Central memory CD4-positive, alpha-beta T cell (primary cell): ENCODE data around the gene OXNAD1.

Experiments used
- DNase-seq: peaks from one replicate; pipeline ENCODE4 v3.0.0; 2022

Gene OXNAD1

GRCh38 chr3:16331319-16331883 is 66.4 kb downstream of the OXNAD1 start:
- no peak for DNase-seq

- DNase-seq, result no peak
These were observed 68.0 kb downstream of the OXNAD1 start for GRCh38 chr3:16332904-16333426.

- no peak for DNase-seq
These were observed 69.9 kb downstream of the OXNAD1 start for GRCh38 chr3:16334909-16335308.

GRCh38 chr3:16335333-16335732 is 70.3 kb downstream of the OXNAD1 start:
- no peak for DNase-seq

GRCh38 chr3:16335772-16336645 is 71.0 kb downstream of the OXNAD1 start:
- no peak for DNase-seq

- DNase-seq, result no peak
These were observed 71.8 kb downstream of the OXNAD1 start for GRCh38 chr3:16336825-16337224.

GRCh38 chr3:16337856-16338540 is 73.0 kb downstream of the OXNAD1 start:
- peak; percentile 55 for DNase-seq

GRCh38 chr3:16338999-16339398 is 74.0 kb downstream of the OXNAD1 start:
- no peak for DNase-seq

- no peak for DNase-seq
These were observed 78.1 kb downstream of the OXNAD1 start for GRCh38 chr3:16343101-16343500.

- no peak for DNase-seq
These were observed 81.5 kb downstream of the OXNAD1 start for GRCh38 chr3:16346413-16347081.

GRCh38 chr3:16347548-16347947 is 82.5 kb downstream of the OXNAD1 start:
- no peak for DNase-seq

GRCh38 chr3:16349986-16350596 is 85.1 kb downstream of the OXNAD1 start:
- no peak for DNase-seq

GRCh38 chr3:16350597-16351318 is 85.7 kb downstream of the OXNAD1 start:
- no peak for DNase-seq

- DNase-seq, result no peak
These were observed 87.4 kb downstream of the OXNAD1 start for GRCh38 chr3:16352428-16352827.

- no peak for DNase-seq
These were observed 89.3 kb downstream of the OXNAD1 start for GRCh38 chr3:16354291-16354690.
